GM12873 (cell line): ENCODE data around the gene TFAM.

ENCODE experiments used
- TF ChIP-seq, protein P1 (sequence below): IDR thresholded peaks from 2 replicates; pipeline ENCODE4 v1.5.1; 2012; ENCODE audit warnings: low read depth, mild to moderate bottlenecking, moderate library complexity, low read length, control low read depth; ENCODE audit not compliant: insufficient read depth; ENCODE audit errors: missing control alignments

Gene TFAM

DNA sequence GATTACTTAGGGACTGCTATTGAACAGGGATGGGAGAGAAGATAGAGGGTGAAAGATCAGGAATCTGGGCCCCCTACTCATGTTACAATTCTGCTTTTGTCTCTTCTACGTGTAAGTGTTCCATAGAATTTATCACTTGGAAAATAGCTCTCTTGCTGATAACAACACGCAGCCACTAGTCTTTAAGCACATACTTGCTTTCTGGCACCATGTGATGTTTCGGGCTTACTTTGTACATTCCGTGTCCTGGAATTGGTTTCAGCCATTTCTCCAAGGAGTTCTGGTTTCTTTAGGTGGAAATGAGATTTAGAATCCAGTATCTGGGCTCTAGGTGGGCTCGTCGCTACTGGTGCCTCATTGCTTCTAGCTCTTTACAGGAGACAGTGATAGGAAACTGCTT lies 59.7 kb downstream of the TFAM start:
- TF ChIP-seq, protein P1, sequence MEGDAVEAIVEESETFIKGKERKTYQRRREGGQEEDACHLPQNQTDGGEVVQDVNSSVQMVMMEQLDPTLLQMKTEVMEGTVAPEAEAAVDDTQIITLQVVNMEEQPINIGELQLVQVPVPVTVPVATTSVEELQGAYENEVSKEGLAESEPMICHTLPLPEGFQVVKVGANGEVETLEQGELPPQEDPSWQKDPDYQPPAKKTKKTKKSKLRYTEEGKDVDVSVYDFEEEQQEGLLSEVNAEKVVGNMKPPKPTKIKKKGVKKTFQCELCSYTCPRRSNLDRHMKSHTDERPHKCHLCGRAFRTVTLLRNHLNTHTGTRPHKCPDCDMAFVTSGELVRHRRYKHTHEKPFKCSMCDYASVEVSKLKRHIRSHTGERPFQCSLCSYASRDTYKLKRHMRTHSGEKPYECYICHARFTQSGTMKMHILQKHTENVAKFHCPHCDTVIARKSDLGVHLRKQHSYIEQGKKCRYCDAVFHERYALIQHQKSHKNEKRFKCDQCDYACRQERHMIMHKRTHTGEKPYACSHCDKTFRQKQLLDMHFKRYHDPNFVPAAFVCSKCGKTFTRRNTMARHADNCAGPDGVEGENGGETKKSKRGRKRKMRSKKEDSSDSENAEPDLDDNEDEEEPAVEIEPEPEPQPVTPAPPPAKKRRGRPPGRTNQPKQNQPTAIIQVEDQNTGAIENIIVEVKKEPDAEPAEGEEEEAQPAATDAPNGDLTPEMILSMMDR: no peak

DNA sequence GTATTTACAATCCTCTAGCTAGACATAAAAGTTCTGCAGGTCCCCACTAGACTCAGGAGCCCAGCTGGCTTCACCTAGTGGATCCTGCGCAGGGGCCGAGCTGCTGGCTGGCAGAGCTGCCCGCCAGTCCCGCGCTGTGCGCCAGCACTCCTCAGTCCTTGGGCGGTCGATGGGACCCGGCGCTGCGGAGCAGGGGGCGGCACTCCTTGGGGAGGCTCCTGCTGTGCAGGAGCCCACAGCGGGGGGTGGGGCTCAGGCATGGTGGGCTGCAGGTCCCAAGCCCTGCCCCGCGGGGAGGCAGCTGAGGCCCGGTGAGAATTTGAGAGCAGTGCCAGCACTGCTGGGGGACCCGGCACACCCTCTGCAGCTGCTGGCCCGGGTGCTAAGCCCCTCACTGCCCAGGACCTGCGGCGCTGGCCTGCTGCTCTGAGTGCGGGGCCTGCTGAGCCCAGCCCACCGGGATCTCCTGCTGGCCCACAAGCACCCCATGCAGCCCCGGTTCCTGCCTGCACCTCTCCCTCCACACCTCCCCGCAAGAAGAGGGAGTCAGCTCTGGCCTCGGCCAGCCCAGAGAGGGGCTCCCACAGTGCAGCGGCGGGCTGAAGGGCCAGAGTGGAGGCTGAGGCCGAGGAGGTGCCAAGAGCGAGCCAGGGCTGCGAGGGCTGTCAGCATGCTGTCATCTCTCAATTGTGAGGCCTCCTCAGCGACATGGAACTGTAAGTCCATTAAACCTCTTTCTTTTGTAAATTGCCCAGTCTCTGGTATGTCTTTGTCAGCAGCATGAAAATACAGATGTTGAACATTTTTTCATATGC lies 63.1 kb downstream of the TFAM start:
- TF ChIP-seq, protein P1: no peak
